NCI-H2196 treated with DMSO at 0.1 percent for 48 hours (cell line): ENCODE results near the gene CCL26.

ENCODE experiments used
- DNase-seq: peaks from one replicate; lab custom pipeline; 2025; ENCODE audit not compliant: unreplicated experiment; lab: John Stamatoyannopoulos, UW

CCL26 gene, protein sequence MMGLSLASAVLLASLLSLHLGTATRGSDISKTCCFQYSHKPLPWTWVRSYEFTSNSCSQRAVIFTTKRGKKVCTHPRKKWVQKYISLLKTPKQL

DNA sequence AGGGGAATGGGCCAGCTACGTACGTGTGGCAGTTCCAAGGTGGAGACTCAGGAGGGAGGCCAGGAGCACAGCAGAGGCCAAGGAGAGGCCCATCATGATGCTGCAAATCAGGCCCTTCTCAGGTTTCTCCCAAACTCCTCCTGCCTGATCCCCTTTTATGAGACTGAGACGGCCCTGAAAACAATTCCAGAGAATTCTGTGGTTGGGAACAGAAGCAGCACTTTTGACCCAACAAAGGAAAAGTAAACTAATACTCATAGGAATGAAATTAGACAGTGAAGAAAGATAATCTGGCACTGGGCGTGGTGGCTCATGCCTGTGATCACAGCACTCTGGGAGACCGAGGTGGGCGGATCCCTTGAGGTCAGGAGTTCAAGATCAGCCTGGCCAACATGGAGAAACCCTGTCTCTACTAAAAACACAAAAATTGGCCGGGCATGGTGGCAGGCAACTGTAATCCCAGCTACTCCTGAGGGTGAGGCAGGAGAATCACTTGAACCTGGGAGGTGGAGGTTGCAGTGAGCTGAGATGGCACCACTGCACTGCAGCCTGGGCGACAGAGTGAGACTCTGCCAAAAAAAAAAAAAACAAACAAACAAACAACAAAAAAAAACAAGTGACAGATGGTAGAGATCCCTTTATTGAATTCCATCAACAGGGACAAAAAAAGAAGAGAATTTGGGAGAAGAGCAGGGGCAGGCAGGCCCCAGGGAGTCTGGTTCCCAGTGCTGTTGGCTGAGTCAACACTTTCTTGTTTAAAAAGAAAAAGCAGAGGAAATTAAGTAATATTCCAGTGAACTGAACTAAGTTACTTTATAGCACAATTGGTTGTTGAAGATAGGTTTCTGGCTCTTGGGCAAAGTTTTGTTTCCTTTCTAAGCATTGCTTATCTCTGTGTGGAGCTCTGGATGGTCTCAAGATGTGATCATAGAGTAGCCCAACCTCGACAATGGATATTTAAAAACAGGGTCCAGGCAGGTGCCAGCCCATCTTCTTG is at the start of gene CCL26:
TSS of gene CCL26 (minus strand) at position 131 of the 997 bp plus-strand sequence. CDS start at position 96, 35 bp downstream.
- no peak for DNase-seq

DNA sequence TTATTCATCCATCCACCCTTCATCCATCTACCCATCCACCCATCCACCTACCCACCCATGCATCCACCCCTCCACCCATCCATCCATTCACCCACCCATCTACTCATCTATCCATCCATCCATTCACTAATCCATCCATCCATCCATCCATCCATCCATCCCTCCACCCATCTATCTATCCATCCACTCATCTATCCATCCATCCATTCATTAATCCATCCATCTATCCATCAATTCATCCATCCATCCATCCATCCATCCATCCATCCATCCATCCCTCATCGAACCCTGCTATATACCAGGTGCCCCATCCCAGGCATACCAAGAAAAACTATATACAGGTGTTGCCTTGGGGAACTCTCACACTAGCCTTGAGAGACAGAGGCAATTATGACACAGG is 48.7 kb upstream of the CCL26 start:
- no peak for DNase-seq

DNA sequence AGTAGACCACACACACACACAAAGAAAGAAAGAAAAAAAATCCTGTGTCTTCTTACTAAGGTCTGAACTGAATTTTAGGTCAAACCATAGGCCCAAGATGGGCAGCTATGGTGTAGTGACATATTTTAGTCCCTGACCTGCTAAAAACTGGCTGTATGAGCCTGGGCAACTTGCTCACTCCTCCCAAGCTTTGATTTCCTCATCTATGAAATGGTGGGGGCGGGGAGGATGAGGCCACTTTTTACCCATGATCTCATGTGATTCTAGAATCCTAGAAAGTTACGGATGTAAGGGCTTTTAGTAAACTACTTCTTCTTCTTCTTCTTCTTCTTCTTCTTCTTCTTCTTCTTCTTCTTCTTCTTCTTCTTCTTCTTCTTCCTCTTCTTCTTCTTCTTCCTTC is 47.7 kb upstream of the CCL26 start:
- no peak for DNase-seq

DNA sequence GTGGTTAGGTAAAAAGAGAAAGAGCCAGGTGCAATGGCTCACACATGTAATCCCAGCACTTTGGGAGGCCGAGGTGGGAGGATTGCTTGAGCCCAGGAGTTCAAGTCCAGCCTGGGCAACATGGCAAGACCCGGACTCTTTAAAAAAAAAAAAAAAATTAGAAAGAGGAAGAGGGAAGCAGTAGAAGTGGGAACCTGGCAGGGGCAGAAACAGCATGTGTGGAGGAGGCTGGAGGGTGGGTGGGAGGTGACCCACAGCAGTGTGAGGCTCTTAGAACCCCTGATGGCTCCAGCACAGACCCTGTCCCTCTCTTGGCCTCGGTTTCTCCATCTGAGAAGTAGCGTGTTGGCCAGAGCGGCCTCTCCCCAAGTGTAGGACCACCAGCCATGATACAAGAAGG is 46.5 kb upstream of the CCL26 start:
- DNase-seq = no peak

DNA sequence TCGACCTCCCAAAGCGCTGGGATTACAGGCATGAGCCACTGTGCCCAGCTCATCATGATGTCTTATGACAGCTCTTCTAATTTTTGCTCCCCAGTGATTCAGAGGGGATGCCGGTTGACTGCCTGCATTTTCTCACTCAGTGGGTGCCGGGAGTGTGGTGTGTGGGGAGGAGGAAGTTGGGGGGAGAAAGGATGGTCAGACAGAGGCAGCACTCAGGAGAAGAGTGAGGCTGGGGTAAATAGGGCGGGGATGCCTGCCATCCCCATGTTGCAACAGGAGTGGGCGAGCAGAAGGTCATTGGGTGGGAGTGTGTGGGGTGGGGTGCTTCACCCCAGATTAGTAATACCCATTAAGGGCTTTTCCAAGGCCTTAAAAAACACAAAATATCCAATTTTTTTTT is 45.1 kb upstream of the CCL26 start:
- DNase-seq = no peak

DNA sequence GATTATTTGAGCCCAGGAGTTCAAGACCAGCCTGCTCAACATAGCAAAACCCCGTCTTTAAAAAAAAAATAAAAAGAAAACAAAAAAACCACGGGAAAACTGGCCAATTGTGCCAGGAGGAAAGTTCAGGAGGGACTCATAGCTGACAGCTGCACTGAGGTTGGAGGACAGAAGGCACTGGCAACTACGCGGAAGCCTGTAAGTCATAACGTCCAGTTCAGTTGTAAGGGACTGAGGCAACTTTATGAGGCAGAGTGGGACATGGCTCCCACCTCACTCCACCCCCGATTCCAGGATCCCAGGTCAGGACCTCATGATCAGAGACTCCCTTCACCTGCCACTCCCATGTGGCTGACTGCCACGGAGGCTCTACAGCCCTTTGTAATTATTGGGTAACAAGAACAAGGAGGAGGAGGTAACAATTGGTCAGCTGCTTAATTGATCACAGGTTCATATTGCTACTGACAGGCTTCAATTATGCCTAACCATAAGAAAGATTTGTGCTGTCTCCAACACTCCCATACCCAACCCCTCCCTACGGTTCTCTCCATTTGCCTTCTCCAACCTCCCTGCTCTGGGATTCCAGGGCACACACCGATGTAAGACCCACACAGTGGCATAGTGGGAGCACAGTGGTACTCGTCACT is 43.5 kb upstream of the CCL26 start:
- no peak for DNase-seq

DNA sequence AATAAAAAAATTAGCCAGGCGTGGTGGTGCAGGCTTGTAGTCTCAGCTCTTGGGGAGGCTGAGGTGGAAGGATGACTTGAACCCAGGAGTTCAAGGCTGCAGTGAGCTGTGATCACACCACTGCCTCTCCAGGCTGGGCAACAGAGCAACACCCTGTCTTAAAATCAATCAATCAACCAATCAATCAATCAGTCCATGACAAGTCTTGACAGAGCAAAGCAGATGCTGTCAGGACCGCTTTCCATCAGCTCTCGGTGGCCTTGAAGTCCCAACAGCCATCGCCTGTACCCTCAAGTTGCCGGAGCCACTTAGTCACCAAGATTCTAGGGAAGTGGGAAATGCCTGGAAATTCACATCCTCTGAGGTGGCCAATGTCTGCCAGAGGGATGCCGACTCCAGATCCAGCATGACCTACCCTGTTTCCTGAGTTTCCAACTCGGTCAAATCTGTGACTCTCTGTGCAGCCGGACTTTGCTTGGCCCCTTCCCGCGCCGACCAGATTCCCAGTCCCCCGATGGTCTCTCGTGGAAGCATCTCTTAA is 42.5 kb upstream of the CCL26 start:
- no peak for DNase-seq

DNA sequence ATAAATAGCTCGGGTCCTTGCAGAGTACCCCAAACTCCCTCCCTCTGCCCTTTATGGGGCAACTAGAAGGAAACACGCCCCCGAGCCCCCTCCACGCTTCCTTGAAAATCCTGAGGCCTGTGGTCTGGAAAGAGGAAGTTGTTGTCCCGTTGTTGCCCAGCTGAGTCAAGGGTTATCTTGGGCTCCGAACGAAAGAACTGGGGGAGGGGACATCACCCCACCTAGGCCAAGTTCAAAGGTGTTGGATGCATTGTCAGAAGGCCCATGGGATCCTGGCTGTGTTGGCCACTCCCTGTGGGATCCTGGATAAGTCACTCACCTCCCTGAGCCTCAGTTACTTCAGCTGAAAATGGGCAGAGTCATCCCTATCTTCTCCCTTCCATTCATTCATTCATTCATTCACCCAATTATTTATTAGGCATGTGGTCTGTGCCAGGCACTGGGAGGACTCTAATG is 41.8 kb upstream of the CCL26 start, which contains the start of gene CCL24:
TSS of gene CCL24 (minus strand) at position 26 of the 456 bp plus-strand sequence. CDS start 91 bp downstream, outside the sequence.
- DNase-seq = no peak

DNA sequence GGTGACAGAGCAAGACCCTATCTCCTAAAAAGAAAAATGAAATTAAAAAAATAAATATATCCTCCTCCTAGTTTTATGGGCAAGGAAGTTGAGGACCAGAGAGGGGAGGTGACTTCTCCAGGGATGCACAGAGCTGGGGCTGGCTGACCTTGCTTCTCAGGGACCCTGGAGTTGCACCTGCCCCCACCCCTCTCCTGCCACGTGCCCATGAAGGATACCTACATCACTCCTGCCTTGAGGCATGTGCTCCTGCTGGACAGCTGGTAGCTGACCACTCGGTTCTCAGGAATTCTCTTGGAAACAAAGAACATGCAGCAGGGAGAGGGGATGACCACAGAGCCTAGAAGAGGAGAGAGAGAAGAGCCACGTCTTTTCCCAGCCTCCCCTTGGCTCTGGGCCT is 41.1 kb upstream of the CCL26 start:
- DNase-seq = no peak

DNA sequence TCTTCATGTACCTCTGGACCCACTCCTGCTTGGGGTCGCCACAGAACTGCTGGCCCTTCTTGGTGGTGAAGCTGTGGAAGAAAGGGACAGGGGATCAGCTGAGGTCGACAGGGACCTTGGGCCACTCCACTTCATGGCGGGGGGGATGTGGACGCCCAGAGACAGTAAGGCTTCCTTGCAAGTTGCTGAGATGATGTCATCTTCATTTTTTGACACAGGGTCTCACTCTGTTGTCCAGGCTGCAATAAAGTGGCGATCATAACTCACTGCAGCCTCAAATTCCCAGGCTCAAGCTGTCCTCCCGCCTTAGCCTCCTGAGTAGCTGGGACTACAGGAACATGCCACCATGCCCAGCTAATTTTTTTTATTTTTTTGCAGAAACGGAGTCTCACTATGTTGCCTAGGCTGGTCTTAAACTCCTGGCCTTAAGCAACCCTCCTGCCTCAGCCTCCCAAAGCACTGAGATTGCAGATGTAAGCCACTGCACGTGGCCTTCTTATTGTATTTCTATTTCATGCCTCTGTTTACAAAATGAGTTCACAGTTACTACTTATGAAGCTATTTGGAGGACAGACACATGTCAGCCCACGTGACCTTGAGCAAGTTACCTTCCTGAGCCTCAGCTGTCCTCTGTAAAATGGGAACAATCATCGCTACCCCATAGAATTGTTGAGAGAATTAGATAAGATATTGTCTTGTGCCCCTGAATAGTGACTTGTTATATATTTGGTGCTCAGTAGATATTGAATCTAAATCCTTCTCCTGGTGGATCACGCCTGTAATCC is 40.1 kb upstream of the CCL26 start:
- no peak for DNase-seq

DNA sequence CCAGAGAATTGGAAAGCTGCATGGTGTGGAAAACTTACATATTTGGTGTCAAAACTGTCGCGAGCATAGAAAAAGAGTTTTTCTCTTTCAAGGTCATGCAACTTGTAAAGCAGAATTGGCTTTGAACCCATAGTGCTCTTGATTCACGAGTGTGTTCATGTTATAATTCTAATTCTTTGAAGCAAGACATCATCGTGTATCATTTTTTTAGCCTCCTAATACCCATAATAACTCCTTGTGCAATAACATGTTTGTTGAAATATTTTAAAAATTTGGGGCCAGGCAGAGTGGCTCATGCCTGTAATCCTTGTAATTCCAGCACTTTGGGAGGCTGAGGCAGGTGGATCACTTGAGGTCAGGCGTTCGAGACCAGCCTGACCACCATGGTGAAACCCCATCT is 37.4 kb upstream of the CCL26 start:
- DNase-seq = no peak

DNA sequence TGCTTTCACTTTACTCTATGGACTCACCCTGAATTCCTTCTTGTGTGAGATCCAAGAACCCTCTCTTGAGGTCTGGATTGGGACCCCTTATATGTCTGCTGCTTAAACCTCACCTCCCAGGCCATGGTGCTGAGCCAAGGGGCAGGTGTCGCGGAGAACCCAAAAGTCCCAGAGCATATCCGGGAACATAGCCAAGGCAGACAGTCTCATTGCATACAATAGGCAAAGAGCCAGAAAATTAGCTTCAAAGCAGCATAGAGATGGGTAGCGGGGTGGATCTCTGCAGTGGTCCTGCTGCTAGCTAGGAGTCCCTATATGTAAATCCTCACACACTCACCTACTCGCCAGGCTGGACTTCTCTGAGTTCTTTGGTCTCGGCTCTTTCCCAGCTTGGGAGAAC is 36.1 kb upstream of the CCL26 start:
- DNase-seq = peak; percentile 71

DNA sequence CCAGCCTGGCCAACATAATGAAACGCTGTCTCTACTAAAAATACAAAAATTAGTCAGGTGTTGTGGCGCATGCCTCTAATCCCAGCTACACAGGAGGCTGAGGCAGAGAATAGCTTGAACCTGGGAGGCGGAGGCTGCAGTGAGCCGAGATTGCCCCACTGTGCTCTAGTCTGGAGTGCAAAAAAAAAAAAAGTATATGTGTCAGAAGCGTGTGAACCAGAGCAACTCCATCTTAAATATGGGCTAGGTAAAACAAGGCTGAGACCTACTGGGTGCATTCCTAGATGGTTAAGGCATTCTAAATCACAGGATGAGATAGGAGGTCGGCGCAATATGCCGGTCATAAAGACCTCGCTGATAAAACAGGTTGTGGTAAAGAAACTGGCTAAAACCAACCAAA is 35.4 kb upstream of the CCL26 start:
- DNase-seq = no peak

DNA sequence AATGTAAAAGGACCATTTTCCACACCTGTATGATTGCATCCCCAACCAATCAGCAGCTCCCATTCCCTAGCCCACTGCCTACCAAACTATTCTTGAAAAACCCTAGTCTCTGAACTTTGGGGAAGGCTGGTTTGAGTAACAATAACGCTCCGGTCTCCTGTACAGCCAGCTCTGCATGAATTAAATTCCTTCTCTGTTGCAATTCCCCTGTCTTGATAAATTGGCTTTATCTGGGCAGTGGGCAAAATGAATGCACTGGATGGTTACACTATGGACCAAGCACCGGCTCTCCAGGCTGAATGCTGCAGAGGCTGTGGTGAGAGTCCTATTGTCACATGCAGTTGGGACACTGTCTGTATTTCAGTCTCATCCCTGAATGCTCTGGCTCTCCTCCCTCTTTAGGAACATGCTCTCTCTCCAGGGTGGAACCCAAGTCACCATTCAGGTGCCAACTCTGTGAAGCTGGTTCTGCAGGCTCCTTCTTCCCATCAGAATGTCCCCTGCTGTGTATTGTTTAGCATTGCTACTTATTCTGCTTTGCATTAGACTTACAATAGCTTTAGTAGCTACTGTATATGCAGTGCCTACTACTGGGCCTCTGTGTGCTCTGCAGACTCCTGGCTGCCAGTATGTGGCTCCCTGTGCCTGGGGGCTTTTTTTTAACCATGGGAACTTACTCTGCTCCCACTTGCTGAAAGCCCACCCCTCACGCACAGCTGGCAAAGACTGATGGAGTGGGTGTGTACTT is 34.7 kb upstream of the CCL26 start:
- no peak for DNase-seq

DNA sequence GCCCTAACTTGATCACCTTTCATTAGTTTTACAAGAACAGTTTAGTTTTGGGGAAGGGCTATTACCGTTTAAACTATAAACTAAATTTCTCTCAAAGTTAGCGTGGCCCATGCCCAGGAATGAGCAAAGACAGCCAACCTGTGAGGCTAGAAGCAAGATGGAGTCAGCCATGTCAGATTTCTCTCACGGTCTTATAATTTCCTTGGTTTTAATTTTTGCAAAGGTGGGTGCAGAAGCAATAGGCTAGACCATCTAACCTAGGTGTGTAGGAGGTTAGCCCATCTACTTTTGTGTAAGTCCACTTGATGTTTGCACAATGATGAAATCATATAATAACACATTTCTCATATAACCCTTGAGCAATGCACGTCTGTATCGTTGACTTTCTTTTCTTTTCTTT is 32.7 kb upstream of the CCL26 start:
- DNase-seq = no peak

DNA sequence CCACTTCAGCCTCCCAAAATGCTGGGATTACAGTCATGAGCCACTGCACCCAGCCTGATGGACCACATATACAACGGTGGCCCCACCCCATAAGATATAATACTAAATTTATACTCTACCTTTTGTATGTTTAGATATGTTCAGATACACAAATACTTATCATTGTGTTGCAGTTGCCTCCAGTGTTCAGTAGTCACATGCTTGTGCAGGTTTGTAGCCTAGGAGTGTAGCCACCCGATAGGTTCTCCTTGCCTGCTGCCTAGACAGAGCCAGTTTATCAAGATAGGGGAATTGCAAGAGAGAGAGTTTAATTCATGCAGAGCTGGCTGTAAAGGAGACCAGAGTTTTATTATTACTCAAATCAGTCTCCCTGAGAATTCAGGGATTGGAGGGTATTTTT is 32.0 kb upstream of the CCL26 start:
- no peak for DNase-seq

DNA sequence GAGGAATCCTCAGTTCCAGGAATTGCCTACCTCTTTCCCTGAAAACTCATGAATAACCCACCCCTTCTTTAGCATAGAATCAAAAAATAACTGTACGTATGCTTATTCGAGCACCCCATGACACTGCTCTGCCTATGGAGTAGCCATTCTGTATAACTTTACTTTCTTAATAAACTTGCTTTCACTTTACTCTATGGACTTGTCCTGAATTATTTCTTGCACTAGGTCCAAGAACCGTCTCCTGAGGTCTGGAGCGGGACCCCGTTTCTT is 30.5 kb upstream of the CCL26 start:
- no peak for DNase-seq

DNA sequence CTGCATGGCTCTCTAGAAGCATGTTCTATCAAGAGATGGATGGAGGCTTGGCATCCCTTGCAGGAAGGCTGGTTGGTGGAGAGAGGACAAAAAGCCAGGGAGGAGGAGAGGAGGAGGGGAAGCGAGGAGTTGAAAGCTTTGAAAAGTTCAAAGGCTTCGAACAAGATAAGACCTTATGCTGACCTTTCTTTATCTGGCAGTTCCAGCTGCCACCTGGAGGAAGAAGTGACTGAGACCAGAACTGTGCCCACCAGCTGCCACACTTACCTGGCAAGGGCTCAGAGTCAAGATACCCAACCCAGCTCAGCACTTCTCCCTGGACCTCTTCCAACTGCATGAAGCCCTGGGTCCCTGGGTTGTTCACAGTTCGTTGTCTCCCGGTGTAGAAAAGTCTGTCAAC is 26.8 kb upstream of the CCL26 start:
- DNase-seq = no peak

DNA sequence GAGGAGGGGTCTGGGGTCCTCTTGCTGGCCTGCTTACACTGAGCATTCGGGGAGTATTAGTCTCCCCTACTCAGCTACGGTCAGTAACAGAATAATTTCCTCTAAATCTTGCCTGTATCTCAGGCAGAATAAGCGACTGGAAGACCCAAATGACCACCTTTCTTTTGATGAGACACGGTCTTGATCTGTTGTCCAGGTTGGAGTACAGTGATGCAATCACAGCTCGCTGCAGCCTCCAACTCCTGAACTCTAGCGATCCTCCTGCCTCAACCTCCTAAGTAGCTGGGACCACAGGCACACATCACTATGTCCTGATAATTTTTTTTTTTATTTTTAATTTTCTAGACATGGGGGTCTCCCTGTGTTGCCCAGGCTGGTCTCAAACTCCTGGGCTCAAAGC is 24.4 kb upstream of the CCL26 start:
- no peak for DNase-seq

DNA sequence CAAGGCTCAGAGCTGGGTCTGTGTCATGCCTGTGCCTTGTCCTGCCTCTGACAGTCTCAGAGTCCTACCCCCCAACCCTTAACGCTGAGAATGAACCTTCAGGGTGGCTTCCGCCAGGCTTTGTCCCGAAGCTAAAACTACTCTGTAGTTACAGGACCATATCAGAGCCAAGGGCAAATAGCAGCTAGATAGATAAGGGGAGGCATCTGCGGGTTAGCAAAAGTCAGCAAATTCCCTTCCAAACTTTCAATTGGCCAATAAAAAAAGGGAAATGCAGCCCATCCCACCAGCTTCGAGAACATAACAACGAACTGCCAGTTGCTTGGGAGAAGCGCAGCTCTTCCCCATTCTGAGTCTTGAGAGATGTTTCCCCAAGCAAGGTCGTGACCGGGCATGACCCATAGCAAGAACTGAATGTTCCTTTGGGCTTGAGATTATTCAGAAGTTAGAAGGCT is 23.8 kb upstream of the CCL26 start:
- no peak for DNase-seq
